Activated CD4-positive, alpha-beta T cell treated with anti-CD3 and anti-CD28 coated beads for 36 hours (primary cell): Measurements from ENCODE around the gene DENND4C. TPM values are rescaled to one million over a fixed set of nuclear protein-coding genes. Genes with fewer than 3 reads are reported as not detected.
"Not testable (repeated sequence)": the region's sequence is repeated elsewhere in the genome, so short reads cannot be mapped to it uniquely, and the experiment has no call there.

Experiments used
- ATAC-seq: fragments of 200-7000 bp; cut with Tn5 transposase; one replicate; pipeline ENCODE4 v1.10.0; 2021; ENCODE audit warnings: mild to moderate bottlenecking, moderate library complexity
- CTCF ChIA-PET: fragments of 350-600 bp; sonication (Branson Sonifier 250); formaldehyde crosslinking; loops from one replicate; lab custom pipeline; 2021; ENCODE audit warnings: antibody characterized with exemption; lab: Charles Lee
- POLR2A ChIA-PET: fragments of 350-600 bp; sonication (Branson Sonifier 250); formaldehyde crosslinking; loops from one replicate; lab custom pipeline; 2021; ENCODE audit warnings: antibody characterized with exemption, inconsistent platforms; lab: Charles Lee
- DNase-seq: peaks from one replicate; pipeline ENCODE4 v3.0.0-alpha.2; 2020
- H3K27ac Mint-ChIP-seq: one replicate; pipeline ENCODE4 v1.8.0; 2021; ENCODE audit warnings: mixed read lengths
- H3K27me3 Mint-ChIP-seq: one replicate; pipeline ENCODE4 v1.8.0; 2021; ENCODE audit warnings: mixed read lengths
- H3K36me3 Mint-ChIP-seq: one replicate; pipeline ENCODE4 v1.8.0; 2021; ENCODE audit warnings: low read depth, mixed read lengths
- H3K4me1 Mint-ChIP-seq: one replicate; pipeline ENCODE4 v1.8.0; 2021; ENCODE audit warnings: mixed read lengths
- H3K4me3 Mint-ChIP-seq: one replicate; pipeline ENCODE4 v1.8.0; 2021; ENCODE audit warnings: mild to moderate bottlenecking, moderate library complexity, mixed read lengths
- H3K9me3 Mint-ChIP-seq: one replicate; pipeline ENCODE4 v1.8.0; 2021; ENCODE audit warnings: low read depth, mixed read lengths
- intact Hi-C, 2 experiments: fragments of 100-400 bp; cut with DNase I in 1 of 2; cut with micrococcal nuclease in 1 of 2; formaldehyde crosslinking; loops; one replicate each; pipeline versions ENCODE4 v1.14.2 to v1.15.1; 2022 to 2024; cut with DNase I, micrococcal nuclease
- total RNA-seq, 2 experiments: library from RNA; stranded (reverse); gene quantifications; one replicate each; pipeline ENCODE4 v1.2.3, GENCODE V29; 2021

The DENND4C gene
- total RNA-seq, 2 experiments from 2014 or later: 17.2 to 22.2 TPM

GRCh38 chr9:19266778-19267384 lies 36.4 kb downstream of the DENND4C start:
- CTCF ChIA-PET, H3K9me3 Mint-ChIP-seq, intact Hi-C loops, H3K27me3 Mint-ChIP-seq, DNase-seq, H3K27ac Mint-ChIP-seq, POLR2A ChIA-PET, H3K4me3 Mint-ChIP-seq: not testable (repeated sequence)
- Mint-ChIP-seq H3K4me1 (peaks cover 46% of the 10 kb centered on the region), H3K36me3 (peaks cover 19% of the 10 kb centered on the region)
- ATAC-seq: peak; percentile 44

- H3K36me3 Mint-ChIP-seq: peaks cover 21% of the 10 kb centered on the region
- no peak overlapping the region for H3K27ac Mint-ChIP-seq
- intact Hi-C loops: no loop called here
- POLR2A ChIA-PET: no interaction called here
- DNase-seq (no peak), ATAC-seq (no peak)
- CTCF ChIA-PET: interaction anchor here (0.7 to 0.9 kb wide), 2 partner anchors 80 to 196 kb away, joined by 3 to 4 read pairs; no protein-coding TSS in a partner anchor
- no peak overlapping the region for H3K4me3 Mint-ChIP-seq
- peaks cover 6% of the 10 kb centered on the region for H3K9me3 Mint-ChIP-seq
- H3K4me1 Mint-ChIP-seq: peaks cover 39% of the 10 kb centered on the region
- H3K27me3 Mint-ChIP-seq: no peaks in the 10 kb centered on the region
Observed at GRCh38 chr9:19269582-19269981, 39.1 kb downstream of the DENND4C start.

DNA sequence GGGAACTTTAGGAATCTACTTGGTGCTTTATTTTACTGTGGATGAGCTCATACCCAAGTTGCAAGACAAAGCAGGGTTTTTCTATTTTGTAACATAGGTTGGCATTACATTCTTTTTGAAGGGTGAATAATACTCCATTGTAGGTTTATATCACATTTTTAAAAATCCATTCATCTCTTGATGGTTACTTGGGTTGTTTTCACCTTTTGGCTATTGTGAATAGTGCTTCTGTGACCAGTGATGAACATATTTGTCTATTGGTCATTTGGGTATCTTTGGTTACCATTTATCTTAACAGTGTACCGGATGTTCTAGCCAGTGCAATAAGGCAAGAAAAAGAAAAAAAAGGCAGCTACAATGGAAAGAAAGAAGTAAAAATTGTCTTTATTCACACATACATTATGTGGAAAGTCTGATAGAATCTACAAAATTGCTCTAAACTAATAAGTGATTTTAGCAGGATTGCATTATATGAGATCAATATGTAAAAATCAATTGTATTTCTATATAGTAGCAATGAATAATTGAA lies 40.0 kb downstream of the DENND4C start:
- ChIA-PET CTCF (no interaction called here), POLR2A (no interaction called here)
- Mint-ChIP-seq H3K4me1 (peaks cover 37% of the 10 kb centered on the region), H3K27ac (no peak overlapping the region), H3K27me3 (no peaks in the 10 kb centered on the region), H3K9me3 (peaks cover 6% of the 10 kb centered on the region), H3K36me3 (peaks cover 21% of the 10 kb centered on the region), H3K4me3 (no peak overlapping the region)
- intact Hi-C loops: no loop called here
- ATAC-seq (no peak), DNase-seq (no peak)

GRCh38 chr9:19271081-19271480 lies 40.6 kb downstream of the DENND4C start:
- Mint-ChIP-seq H3K9me3 (peaks cover 6% of the 10 kb centered on the region), H3K27me3 (no peaks in the 10 kb centered on the region), H3K4me1 (peaks cover 37% of the 10 kb centered on the region), H3K36me3 (peaks cover 20% of the 10 kb centered on the region), H3K4me3 (no peak overlapping the region), H3K27ac (no peak overlapping the region)
- DNase-seq (no peak), ATAC-seq (no peak)
- CTCF ChIA-PET: no interaction called here
- intact Hi-C loops: no loop called here
- POLR2A ChIA-PET: no interaction called here

DNA sequence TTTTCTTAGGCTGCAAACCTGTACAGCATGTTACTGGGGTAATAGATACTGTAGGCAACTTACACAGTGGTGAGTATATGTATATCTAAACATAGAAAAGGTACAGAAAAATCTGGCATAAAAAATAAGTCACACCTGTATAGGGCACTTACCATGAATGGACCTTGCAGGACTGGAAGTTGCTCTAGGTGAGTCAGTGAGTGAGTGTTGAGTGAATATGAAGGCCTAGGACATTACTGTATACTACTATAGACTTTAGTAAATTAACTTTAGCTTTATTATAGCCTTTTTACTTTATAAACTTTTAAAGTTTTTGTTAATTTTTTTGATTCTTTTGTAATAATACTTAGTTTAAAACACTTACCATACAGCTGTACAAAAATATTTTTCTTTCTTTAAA lies 51.3 kb downstream of the DENND4C start:
- ATAC-seq (no peak), DNase-seq (no peak)
- H3K27me3 Mint-ChIP-seq: no peaks in the 10 kb centered on the region
- POLR2A ChIA-PET: no interaction called here
- H3K4me1 Mint-ChIP-seq: peaks cover 13% of the 10 kb centered on the region
- H3K9me3 Mint-ChIP-seq: no peaks in the 10 kb centered on the region
- H3K36me3 Mint-ChIP-seq: no peaks in the 10 kb centered on the region
- no peak overlapping the region for H3K27ac Mint-ChIP-seq
- intact Hi-C loops: no loop called here
- H3K4me3 Mint-ChIP-seq: no peak overlapping the region
- CTCF ChIA-PET: interaction anchor here (1.3 kb wide), 1 partner anchor 15 kb away, joined by 3 read pairs; no protein-coding TSS in a partner anchor

GRCh38 chr9:19283072-19283710 lies 52.7 kb downstream of the DENND4C start:
- Mint-ChIP-seq H3K27ac (no peak overlapping the region), H3K36me3 (no peaks in the 10 kb centered on the region), H3K4me3 (no peak overlapping the region), H3K9me3 (no peaks in the 10 kb centered on the region), H3K27me3 (no peaks in the 10 kb centered on the region), H3K4me1 (peaks cover 13% of the 10 kb centered on the region)
- DNase-seq (no peak), ATAC-seq (no peak)
- intact Hi-C loops: no loop called here
- POLR2A ChIA-PET: no interaction called here
- CTCF ChIA-PET: no interaction called here

DNA sequence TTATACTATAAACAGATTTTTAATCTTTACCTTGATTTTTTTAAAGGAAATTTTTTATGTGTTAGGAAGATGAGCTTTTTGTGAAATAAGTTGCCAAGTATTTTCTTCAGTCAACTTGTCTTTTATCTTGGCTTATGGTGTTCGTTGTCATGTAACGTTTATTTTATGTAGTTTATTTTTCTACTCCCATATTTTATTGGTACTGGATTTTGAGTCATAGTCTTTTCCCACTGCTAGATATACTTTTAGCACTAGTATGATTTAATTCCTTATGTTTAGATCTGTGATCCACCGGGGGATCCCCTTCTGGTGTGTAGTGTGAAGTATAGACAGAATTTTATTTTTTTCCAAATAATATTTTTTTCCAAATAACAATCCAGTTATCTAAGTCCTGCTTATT lies 54.2 kb downstream of the DENND4C start:
- intact Hi-C loops: no loop called here
- H3K27ac Mint-ChIP-seq: no peak overlapping the region
- ChIA-PET POLR2A (no interaction called here), CTCF (no interaction called here)
- H3K27me3 Mint-ChIP-seq: no peaks in the 10 kb centered on the region
- H3K9me3 Mint-ChIP-seq: no peaks in the 10 kb centered on the region
- ATAC-seq (no peak), DNase-seq (no peak)
- H3K4me1 Mint-ChIP-seq: peaks cover 13% of the 10 kb centered on the region
- H3K36me3 Mint-ChIP-seq: no peaks in the 10 kb centered on the region
- no peak overlapping the region for H3K4me3 Mint-ChIP-seq

GRCh38 chr9:19286634-19287188 lies 56.2 kb downstream of the DENND4C start:
- Mint-ChIP-seq H3K4me3 (no peak overlapping the region), H3K9me3 (no peaks in the 10 kb centered on the region), H3K36me3 (peaks cover 4% of the 10 kb centered on the region), H3K4me1 (peaks cover 12% of the 10 kb centered on the region), H3K27me3 (no peaks in the 10 kb centered on the region), H3K27ac (no peak overlapping the region)
- ATAC-seq: no peak
- intact Hi-C loops: no loop called here
- POLR2A ChIA-PET: no interaction called here
- no peak for DNase-seq
- CTCF ChIA-PET: no interaction called here

DNA sequence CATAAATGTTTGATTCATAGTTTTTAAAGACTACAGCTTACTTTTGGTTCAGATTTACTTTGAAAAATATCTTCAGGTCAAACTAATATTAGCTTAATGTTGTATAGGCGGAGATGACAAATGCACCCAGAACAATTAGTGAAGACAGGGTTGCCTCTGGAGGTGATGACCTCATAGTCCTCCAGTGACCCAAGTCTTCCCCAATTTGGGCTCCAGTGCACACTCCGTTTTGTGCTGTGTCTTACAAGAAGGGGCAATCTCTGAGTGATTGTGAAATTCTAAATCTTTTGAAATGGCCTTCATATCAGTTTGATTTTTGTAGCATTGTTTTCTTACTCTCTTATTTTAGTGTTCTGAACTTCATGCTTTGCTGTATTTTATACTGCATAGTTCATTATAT lies 57.6 kb downstream of the DENND4C start:
- ATAC-seq: no peak
- Mint-ChIP-seq H3K4me1 (peaks cover 11% of the 10 kb centered on the region), H3K27me3 (no peaks in the 10 kb centered on the region), H3K36me3 (peaks cover 6% of the 10 kb centered on the region), H3K27ac (no peak overlapping the region), H3K9me3 (no peaks in the 10 kb centered on the region), H3K4me3 (no peak overlapping the region)
- POLR2A ChIA-PET: no interaction called here
- no peak for DNase-seq
- CTCF ChIA-PET: interaction anchor here (1.5 kb wide), 1 partner anchor 10 kb away, joined by 3 read pairs; no protein-coding TSS in a partner anchor
- intact Hi-C loops: no loop called here

- Mint-ChIP-seq H3K9me3 (no peaks in the 10 kb centered on the region), H3K4me3 (no peak overlapping the region), H3K4me1 (peaks cover 12% of the 10 kb centered on the region), H3K27ac (no peak overlapping the region), H3K27me3 (no peaks in the 10 kb centered on the region), H3K36me3 (peaks cover 13% of the 10 kb centered on the region)
- DNase-seq: no peak
- CTCF ChIA-PET: no interaction called here
- intact Hi-C loops: no loop called here
- POLR2A ChIA-PET: no interaction called here
- ATAC-seq: no peak
Observed at GRCh38 chr9:19290103-19290502, 59.6 kb downstream of the DENND4C start.

DNA sequence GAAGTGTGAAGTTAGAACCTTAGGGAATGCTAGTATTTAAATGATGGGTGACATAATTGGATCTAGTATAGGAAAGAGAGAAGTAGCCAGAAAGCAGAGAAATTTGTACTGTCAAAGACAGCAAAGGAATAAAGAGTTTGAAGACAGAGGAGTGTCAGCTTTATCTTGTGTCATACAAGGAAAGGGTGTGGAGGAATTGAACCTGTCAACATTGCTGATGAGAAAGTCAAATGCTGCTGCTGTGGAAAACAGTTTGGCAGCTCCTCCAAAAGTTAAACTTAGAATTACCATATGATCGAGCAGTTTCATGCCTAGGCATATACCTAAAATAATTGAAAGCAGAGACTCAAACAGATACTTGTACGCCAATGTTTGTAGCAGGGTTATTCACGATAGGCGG lies 63.7 kb downstream of the DENND4C start:
- Mint-ChIP-seq H3K36me3 (peaks cover 13% of the 10 kb centered on the region), H3K9me3 (no peaks in the 10 kb centered on the region), H3K4me1 (peaks cover 5% of the 10 kb centered on the region), H3K27ac (no peak overlapping the region), H3K4me3 (no peak overlapping the region), H3K27me3 (no peaks in the 10 kb centered on the region)
- ChIA-PET POLR2A (no interaction called here), CTCF (interaction anchor here (0.6 kb wide), 1 partner anchor 162 kb away, joined by 3 read pairs; no protein-coding TSS in a partner anchor)
- DNase-seq: no peak
- no peak for ATAC-seq
- intact Hi-C loops: no loop called here
